Heart right ventricle (tissue), 16 donors: ENCODE measurements around the gene EML1. TPM values are rescaled to one million over a fixed set of nuclear protein-coding genes. Genes with fewer than 3 reads are reported as not detected.

Source experiments
- ATAC-seq, 8 donors: fragments of 200-7000 bp; cut with Tn5 transposase; one replicate each; pipeline ENCODE4 v1.9.1; 2020; ENCODE audit warnings: mild to moderate bottlenecking in 8 of 8, moderate library complexity in 8 of 8, moderate number of reproducible peaks in 1 of 8
- DNase-seq, 2 donors: peaks; one replicate each; pipeline ENCODE4 v3.0.0-alpha.2; 2020
- H3K27ac ChIP-seq, 10 donors: fragments of 200-600 bp; sonication (generic) in 2 of 10; one replicate each; pipeline versions ENCODE4 v1.5.0 to v1.8.0; 2020 to 2022; ENCODE audit warnings: mild to moderate bottlenecking in 3 of 10
- H3K27me3 ChIP-seq, 7 donors: fragments of 200-600 bp; one replicate each; pipeline ENCODE4 v1.8.0; 2021 to 2022; ENCODE audit warnings: mild to moderate bottlenecking in 2 of 7
- H3K36me3 ChIP-seq, 9 donors: fragments of 200-600 bp; sonication (generic) in 1 of 9; one replicate each; pipeline versions ENCODE4 v1.5.0 to v1.8.0; 2020 to 2022; ENCODE audit warnings: mild to moderate bottlenecking in 2 of 9
- H3K4me1 ChIP-seq, 9 donors: fragments of 200-600 bp; sonication (generic) in 1 of 9; one replicate each; pipeline versions ENCODE4 v1.5.0 to v1.8.0; 2020 to 2022; ENCODE audit warnings: mild to moderate bottlenecking in 4 of 9
- H3K4me3 ChIP-seq, 10 donors: fragments of 200-600 bp; sonication (generic) in 2 of 10; one replicate each; pipeline versions ENCODE4 v1.5.0 to v1.8.0; 2020 to 2022; ENCODE audit warnings: mild to moderate bottlenecking in 7 of 10, moderate library complexity in 2 of 10
- H3K9me3 ChIP-seq, 11 donors: fragments of 200-600 bp in 10 of 11; sonication (generic) in 2 of 11; one replicate each; pipeline versions ENCODE4 v1.5.0 to v1.8.0; 2013 to 2022; ENCODE audit warnings: mild to moderate bottlenecking in 2 of 11, control low read depth in 1 of 11, moderate library complexity in 1 of 11
- CTCF ChIP-seq, 9 donors: fragments of 200-600 bp; sonication (generic) in 2 of 9; IDR thresholded peaks; one replicate each; pipeline versions ENCODE4 v1.5.0 to v1.8.0; 2021 to 2022; ENCODE audit warnings: antibody characterized with exemption in 9 of 9, mild to moderate bottlenecking in 5 of 9, moderate library complexity in 1 of 9
- WGBS, 2 donors: extraction: QIAGEN DNeasy Blood & Tissue Kit; methylation state at CpG; one replicate each; pipeline ENCODE4 v1.1.7; 2013; ENCODE audit warnings: inconsistent platforms in 1 of 2; 5-methylcytosine and 5-hydroxymethylcytosine counted together
- intact Hi-C, 10 donors: fragments of 100-400 bp; cut with DNase I; formaldehyde crosslinking; loops; one replicate each; pipeline versions ENCODE4 v1.11.1 to v1.14.2; 2022
- polyA plus RNA-seq, 2 donors: library from polyadenylated mRNA; stranded (reverse); fragments of 200-250 nt; gene quantifications; one replicate each; pipeline ENCODE4 v1.2.3, GENCODE V29; 2013
- total RNA-seq, 10 donors: library from RNA; stranded (reverse); fragmentation: NEBNext Ultra II Directional in 3 of 10; extraction: Animal tissue kit (Norgen Biotek cat#: 25700) in 3 of 10; gene quantifications; one replicate each; pipeline versions ENCODE4 v1.2.1 to v1.2.4, GENCODE V29; 2021 to 2023
- donor health status: Arrhythmogenic right ventricular cardiomyopathy.
- donor health status: ischemic (EF 13 %, LVEDD 7.1; RV severe dilation, severe dysfunction).
- donor health status: healthy with polysubstance abuse.
- donor health status: DM: no; HTN: yes; CAD: no.
- donor health status: DM: no; HTN: no; CAD: no.
- donor health status: ischemic (EF 25% LVEDD 6.9; RV normal size, moderate dysfunction).
- donor health status: ischemic (EF 25% LVEDD 5.7; RV mildly dilated, moderate dysfunction).
- donor health status: healthy.
- donor health status: DM: yes; HTN: yes; CAD: no.
- donor health status: Ischemic cardiomyopathy.
- donor health status: ischemic (EF 35%, LVEDD 5.7; RV mildly dilated, moderate dysfunction).
- donor health status: nonischemic (EF 11% LVEDD 7.7; RV severe dilation, severe dysfunction).
- donor health status: DM: yes; HTN: yes; CAD: no.
- donor health status: PGD.
- donor health status: ischemic (EF 29% LVEDD 5.4; RV normal size, mild dysfunction).
- donor health status: nonischemic (EF 23%, LVEDD 6.1; RV moderate dilation, normal function).

EML1 gene
- total and polyA plus RNA-seq, 12 donors, result 9.1 to 49.2 (median 33.8) TPM

- ATAC-seq (no peak), DNase-seq (no peak)
- Histone ChIP-seq H3K9me3 (peaks cover 0 to 27% (median 9%) of the 10 kb centered on the region in 11 donors), H3K4me3 (peak overlapping the region; percentile 40 to 87 (median 76)), H3K4me1 (peaks cover 0 to 17% (median 9%) of the 10 kb centered on the region in 9 donors), H3K27ac (peak overlapping the region in 6 of 10 donors; percentile 12 to 79 (median 66)), H3K36me3 (no peaks in the 10 kb centered on the region), H3K27me3 (peaks cover 0 to 26% (median 0%) of the 10 kb centered on the region in 7 donors)
- intact Hi-C loops, result no loop called here
- no peak for TF ChIP-seq CTCF (IDR thresholded peaks at IDR 0.05)
- 51 to 63% methylated on average over 11 of the region's 11 CpGs for WGBS, 2 donors
Observed at GRCh38 chr14:99972748-99973466, 179.7 kb downstream of the EML1 start.

GRCh38 chr14:99975190-99975589 lies 182.0 kb downstream of the EML1 start:
- intact Hi-C loops, result no loop called here
- Histone ChIP-seq H3K36me3 (no peaks in the 10 kb centered on the region), H3K27ac (no peak overlapping the region), H3K9me3 (peaks cover 0 to 27% (median 9%) of the 10 kb centered on the region in 11 donors), H3K4me3 (no peak overlapping the region), H3K27me3 (peaks cover 0 to 11% (median 0%) of the 10 kb centered on the region in 7 donors), H3K4me1 (peaks cover 0 to 17% (median 9%) of the 10 kb centered on the region in 9 donors)
- no peak for TF ChIP-seq CTCF (IDR thresholded peaks at IDR 0.05)
- DNase-seq, result no peak
- no peak for ATAC-seq

- no peak for TF ChIP-seq CTCF (IDR thresholded peaks at IDR 0.05)
- intact Hi-C loops, result no loop called here
- H3K9me3 ChIP-seq, result peaks cover 0 to 27% (median 9%) of the 10 kb centered on the region in 11 donors
- WGBS, 2 donors, result 93 to 94% methylated on average over 1 of the region's 1 CpG
- H3K27me3 ChIP-seq, result peaks cover 0 to 3% (median 0%) of the 10 kb centered on the region in 7 donors
- no peak overlapping the region for H3K27ac ChIP-seq
- H3K4me3 ChIP-seq, result no peak overlapping the region
- no peak for ATAC-seq
- peaks cover 0 to 13% (median 6%) of the 10 kb centered on the region in 9 donors for H3K4me1 ChIP-seq
- H3K36me3 ChIP-seq, result no peaks in the 10 kb centered on the region
- DNase-seq, result no peak
Observed at GRCh38 chr14:99976021-99976420, 182.8 kb downstream of the EML1 start.

GRCh38 chr14:99976681-99977080 lies 183.5 kb downstream of the EML1 start:
- Histone ChIP-seq H3K9me3 (peaks cover 0 to 27% (median 9%) of the 10 kb centered on the region in 11 donors), H3K36me3 (no peaks in the 10 kb centered on the region), H3K27ac (no peak overlapping the region), H3K27me3 (peaks cover 0 to 3% (median 0%) of the 10 kb centered on the region in 7 donors), H3K4me1 (peaks cover 0 to 12% (median 5%) of the 10 kb centered on the region in 9 donors), H3K4me3 (no peak overlapping the region)
- ATAC-seq (no peak), DNase-seq (no peak)
- intact Hi-C loops, result no loop called here
- no peak for TF ChIP-seq CTCF (IDR thresholded peaks at IDR 0.05)
- 88 to 91% methylated on average over 3 of the region's 3 CpGs for WGBS, 2 donors
